UCSD-AML1 (cell line): Measurements from ENCODE around the gene CSNK1G2.
"Not testable (repeated sequence)": the region's sequence is repeated elsewhere in the genome, so short reads cannot be mapped to it uniquely, and the experiment has no call there.

Experiments used
- DNase-seq: peaks from one replicate; lab custom pipeline; 2025; ENCODE audit not compliant: unreplicated experiment; lab: John Stamatoyannopoulos, UW

Gene CSNK1G2

GRCh38 chr19:1986357-1987162 is 45.6 kb downstream of the CSNK1G2 start:
- no peak for DNase-seq

GRCh38 chr19:1987197-1988187 is 46.5 kb downstream of the CSNK1G2 start:
- no peak for DNase-seq

GRCh38 chr19:1988464-1988863 is 47.5 kb downstream of the CSNK1G2 start:
- DNase-seq: not testable (repeated sequence)

GRCh38 chr19:1989513-1990229 is 48.7 kb downstream of the CSNK1G2 start:
- no peak for DNase-seq

- no peak for DNase-seq
Measured at GRCh38 chr19:1990230-1991017, 49.5 kb downstream of the CSNK1G2 start.

GRCh38 chr19:1991018-1991913 is 50.3 kb downstream of the CSNK1G2 start:
- no peak for DNase-seq

GRCh38 chr19:1992759-1993260 is 51.8 kb downstream of the CSNK1G2 start:
- no peak for DNase-seq

GRCh38 chr19:1997353-1998233 is 56.6 kb downstream of the CSNK1G2 start:
- no peak for DNase-seq

- no peak for DNase-seq
Measured at GRCh38 chr19:1998712-1999708, 58.0 kb downstream of the CSNK1G2 start.

- DNase-seq: no peak
Measured at GRCh38 chr19:1999856-2000515, 59.0 kb downstream of the CSNK1G2 start.

GRCh38 chr19:2003874-2004273 is 62.9 kb downstream of the CSNK1G2 start:
- DNase-seq: no peak

GRCh38 chr19:2010135-2010668 is 69.2 kb downstream of the CSNK1G2 start:
- DNase-seq: no peak

- no peak for DNase-seq
Measured at GRCh38 chr19:2011169-2011568, 70.2 kb downstream of the CSNK1G2 start.

GRCh38 chr19:2012941-2013682 is 72.1 kb downstream of the CSNK1G2 start:
- DNase-seq: no peak

- DNase-seq: no peak
Measured at GRCh38 chr19:2013683-2013961, 72.7 kb downstream of the CSNK1G2 start.

GRCh38 chr19:2014131-2014571 is 73.2 kb downstream of the CSNK1G2 start:
- DNase-seq: no peak
